Gastrocnemius medialis (tissue), 4 donors: ENCODE measurements around the gene ZNF638. TPM values are rescaled to one million over a fixed set of nuclear protein-coding genes. Genes with fewer than 3 reads are reported as not detected.

Source experiments
- ATAC-seq, 2 donors: fragments of 150-250 bp; one replicate each; pipeline ENCODE4 v1.9.1; 2016
- DNase-seq, 2 donors: peaks; one replicate each; pipeline ENCODE4 v3.0.0-alpha.2; 2019
- H3K27ac ChIP-seq, 4 donors: fragments of 200-600 bp; sonication (generic); 1 replicate in 1 of 4; 2 replicates in 3 of 4; pipeline ENCODE4 v1.5.1; 2016 to 2018; ENCODE audit warnings: mild to moderate bottlenecking in 2 of 4, moderate library complexity in 1 of 4
- H3K27me3 ChIP-seq, 3 donors: fragments of 200-600 bp; sonication (generic) in 2 of 3; 1 replicate in 1 of 3; 2 replicates in 2 of 3; pipeline versions ENCODE4 v1.5.1 to v1.6.0; 2016 to 2019; ENCODE audit warnings: mild to moderate bottlenecking in 1 of 3, moderate library complexity in 1 of 3
- H3K36me3 ChIP-seq, 2 donors: fragments of 200-600 bp; sonication (generic) in 1 of 2; one replicate each; pipeline ENCODE4 v1.5.1; 2017 to 2018
- H3K4me1 ChIP-seq, 2 donors: fragments of 200-600 bp; sonication (generic) in 1 of 2; one replicate each; pipeline ENCODE4 v1.5.1; 2016 to 2017; ENCODE audit warnings: mild to moderate bottlenecking in 2 of 2
- H3K4me3 ChIP-seq, 4 donors: fragments of 200-600 bp; sonication (generic) in 3 of 4; 1 replicate in 1 of 4; 2 replicates in 3 of 4; pipeline ENCODE4 v1.5.1; 2016 to 2019; ENCODE audit warnings: mild to moderate bottlenecking in 2 of 4
- H3K9me3 ChIP-seq, 3 donors: fragments of 200-600 bp; sonication (generic) in 2 of 3; 1 replicate in 1 of 3; 2 replicates in 2 of 3; pipeline ENCODE4 v1.5.1; 2016 to 2019
- POLR2A ChIP-seq, 2 donors: fragments of 450-650 bp; IDR thresholded peaks; one replicate each; pipeline ENCODE4 v1.6.1; 2017; ENCODE audit warnings: antibody characterized with exemption in 2 of 2, mild to moderate bottlenecking in 2 of 2, moderate library complexity in 2 of 2
- in situ Hi-C, 4 donors: fragments of 200-750 bp; cut with MboI; loops; one replicate each; pipeline versions ENCODE4 v1.15.0 to v1.8.0; 2017; ENCODE audit warnings: low sequenced_read_pairs in 4 of 4
- intact Hi-C: fragments of 100-400 bp; cut with DNase I; formaldehyde crosslinking; loops from one replicate; pipeline ENCODE4 v1.15.1; 2023; ENCODE audit warnings: low total_unique reads
- total RNA-seq, 4 donors: library from RNA; depleted of rRNA; stranded (reverse); fragments of >200 nt; gene quantifications; one replicate each; pipeline versions ENCODE4 v1.1.0 to v1.2.3, GENCODE V29; 2016
- TF ChIP-seq, protein P1 (sequence below), 5 experiments: fragments of 450-650 bp in 3 of 5; fragments of 200-600 bp in 2 of 5; sonication (generic) in 2 of 5; IDR thresholded peaks in 4 of 5; conservative IDR thresholded peaks in 1 of 5; 1 replicate in 4 of 5; 2 replicates in 1 of 5; pipeline ENCODE4 v1.5.1; 2016 to 2019; ENCODE audit warnings: antibody characterized with exemption in 5 of 5, mild to moderate bottlenecking in 3 of 5, moderate library complexity in 3 of 5

ZNF638 gene
- total RNA-seq, 4 donors from 2014 or later, result 69.7 to 152 (median 95.0) TPM

DNA sequence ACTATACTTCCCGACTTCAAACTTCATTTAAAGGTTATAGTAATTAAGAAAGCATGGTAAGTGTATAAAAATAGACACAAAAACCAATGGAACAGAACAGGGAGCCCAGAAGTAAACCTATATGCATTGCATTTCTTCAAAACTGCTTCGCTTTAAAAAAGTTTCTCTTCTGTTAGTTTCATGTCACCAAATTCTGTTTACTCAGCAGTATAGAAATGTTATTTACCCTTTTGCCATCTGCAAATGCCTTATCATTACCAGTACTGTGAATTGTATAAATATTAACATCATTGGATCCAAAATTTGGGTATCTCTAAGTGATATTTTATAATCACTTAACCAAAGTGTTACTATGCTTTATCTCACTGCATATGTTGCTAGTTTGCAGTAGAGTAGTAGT is 45.9 kb upstream of the ZNF638 start:
- H3K27me3 ChIP-seq, result no peaks in the 10 kb centered on the region
- no peak for TF ChIP-seq POLR2A (IDR thresholded peaks at IDR 0.05)
- TF ChIP-seq, protein P1, sequence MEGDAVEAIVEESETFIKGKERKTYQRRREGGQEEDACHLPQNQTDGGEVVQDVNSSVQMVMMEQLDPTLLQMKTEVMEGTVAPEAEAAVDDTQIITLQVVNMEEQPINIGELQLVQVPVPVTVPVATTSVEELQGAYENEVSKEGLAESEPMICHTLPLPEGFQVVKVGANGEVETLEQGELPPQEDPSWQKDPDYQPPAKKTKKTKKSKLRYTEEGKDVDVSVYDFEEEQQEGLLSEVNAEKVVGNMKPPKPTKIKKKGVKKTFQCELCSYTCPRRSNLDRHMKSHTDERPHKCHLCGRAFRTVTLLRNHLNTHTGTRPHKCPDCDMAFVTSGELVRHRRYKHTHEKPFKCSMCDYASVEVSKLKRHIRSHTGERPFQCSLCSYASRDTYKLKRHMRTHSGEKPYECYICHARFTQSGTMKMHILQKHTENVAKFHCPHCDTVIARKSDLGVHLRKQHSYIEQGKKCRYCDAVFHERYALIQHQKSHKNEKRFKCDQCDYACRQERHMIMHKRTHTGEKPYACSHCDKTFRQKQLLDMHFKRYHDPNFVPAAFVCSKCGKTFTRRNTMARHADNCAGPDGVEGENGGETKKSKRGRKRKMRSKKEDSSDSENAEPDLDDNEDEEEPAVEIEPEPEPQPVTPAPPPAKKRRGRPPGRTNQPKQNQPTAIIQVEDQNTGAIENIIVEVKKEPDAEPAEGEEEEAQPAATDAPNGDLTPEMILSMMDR (IDR thresholded peaks at IDR 0.05 in 4 of 5, conservative IDR thresholded peaks at IDR 0.05 in 1 of 5), result no peak
- intact Hi-C loops, result no loop called here
- H3K4me3 ChIP-seq, result no peak overlapping the region
- H3K9me3 ChIP-seq, result no peaks in the 10 kb centered on the region
- DNase-seq (no peak), ATAC-seq (no peak)
- H3K27ac ChIP-seq, result peak overlapping the region; percentile 48 to 96 (median 73)
- no peaks in the 10 kb centered on the region for H3K36me3 ChIP-seq
- H3K4me1 ChIP-seq, result peaks cover 36 to 64% of the 10 kb centered on the region in 2 donors
- in situ Hi-C loops, result no loop called here

DNA sequence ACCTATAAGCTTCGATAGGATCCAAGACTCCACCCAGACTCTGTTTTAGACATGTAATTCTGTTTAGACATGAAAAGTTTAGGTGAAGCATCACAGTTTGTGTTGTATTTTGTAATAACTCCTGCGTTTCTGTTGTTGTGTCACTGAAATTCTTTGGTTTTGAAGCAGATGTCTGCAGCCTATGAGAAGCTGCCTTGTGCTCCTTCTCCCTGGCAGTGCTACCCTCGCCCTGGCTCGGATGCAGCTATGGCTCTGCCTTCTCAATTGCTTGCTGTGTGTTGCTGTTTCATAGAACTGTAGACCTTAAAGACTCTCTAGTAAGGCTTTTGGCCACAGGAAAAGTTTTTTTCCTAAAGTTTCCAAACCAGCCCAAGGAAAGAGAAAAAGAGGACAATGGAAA is 40.2 kb upstream of the ZNF638 start:
- H3K36me3 ChIP-seq, result no peaks in the 10 kb centered on the region
- peaks cover 21 to 37% of the 10 kb centered on the region in 2 donors for H3K4me1 ChIP-seq
- in situ Hi-C loops (loop anchor here in 1 of 4 donors (10.0 kb wide), 1 partner anchor 223 kb away; no protein-coding TSS in a partner anchor), intact Hi-C loops (no loop called here)
- H3K9me3 ChIP-seq, result no peaks in the 10 kb centered on the region
- no peak for DNase-seq
- peak overlapping the region; percentile 1 to 52 (median 32) for H3K27ac ChIP-seq
- no peaks in the 10 kb centered on the region for H3K27me3 ChIP-seq
- TF ChIP-seq, protein P1 (IDR thresholded peaks at IDR 0.05 in 4 of 5, conservative IDR thresholded peaks at IDR 0.05 in 1 of 5), result no peak
- no peak for TF ChIP-seq POLR2A (IDR thresholded peaks at IDR 0.05)
- ATAC-seq, result peak; percentile 45 to 69
- no peak overlapping the region for H3K4me3 ChIP-seq

DNA sequence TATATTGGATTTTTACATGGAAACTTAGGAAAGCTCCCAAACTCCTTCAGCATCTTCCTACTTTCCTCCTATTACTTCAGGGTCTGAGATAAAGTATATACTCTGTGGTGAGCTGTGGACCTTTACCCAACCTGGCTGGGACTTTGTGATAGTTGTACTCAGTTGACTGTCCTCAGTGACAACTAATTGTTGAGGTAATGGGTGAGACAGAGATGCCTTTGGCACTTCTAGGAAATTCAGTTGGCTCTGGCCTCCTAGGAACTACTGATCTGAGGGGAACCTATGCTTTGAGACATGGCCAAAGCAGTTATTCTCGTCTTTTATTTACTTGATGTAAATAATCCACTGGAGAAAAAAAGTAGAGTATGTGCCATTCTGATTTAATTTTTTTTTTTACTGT is 39.4 kb upstream of the ZNF638 start:
- DNase-seq (no peak), ATAC-seq (no peak)
- Histone ChIP-seq H3K27me3 (no peaks in the 10 kb centered on the region), H3K4me1 (peaks cover 21 to 37% of the 10 kb centered on the region in 2 donors), H3K4me3 (no peak overlapping the region), H3K27ac (peak overlapping the region in 2 of 4 donors; percentile 50 to 52), H3K9me3 (no peaks in the 10 kb centered on the region), H3K36me3 (no peaks in the 10 kb centered on the region)
- in situ Hi-C loops, result loop anchor here in 1 of 4 donors (10.0 kb wide), 1 partner anchor 223 kb away; no protein-coding TSS in a partner anchor
- intact Hi-C loops, result no loop called here
- TF ChIP-seq, protein P1 (IDR thresholded peaks at IDR 0.05 in 4 of 5, conservative IDR thresholded peaks at IDR 0.05 in 1 of 5), result no peak
- no peak for TF ChIP-seq POLR2A (IDR thresholded peaks at IDR 0.05)

DNA sequence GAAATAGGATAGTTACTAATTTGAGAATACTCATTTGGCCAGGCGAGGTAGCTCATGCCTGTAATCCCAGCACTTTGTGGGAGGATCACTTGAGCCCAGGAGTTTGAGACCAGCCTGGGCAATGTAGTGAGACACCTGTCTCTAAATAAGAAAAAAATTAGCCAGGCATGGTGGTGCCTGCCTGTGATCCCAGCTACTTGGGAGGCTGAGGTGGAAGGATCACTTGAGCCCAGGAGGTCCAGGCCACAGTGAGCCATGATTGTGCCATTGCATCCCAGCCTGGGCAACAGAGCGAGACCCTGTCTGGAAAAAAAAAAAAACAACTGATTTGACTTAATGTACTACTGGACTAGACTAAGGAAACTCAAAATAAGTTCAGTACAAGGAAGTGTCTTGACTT is 32.7 kb upstream of the ZNF638 start:
- Histone ChIP-seq H3K4me1 (peaks cover 7 to 16% of the 10 kb centered on the region in 2 donors), H3K9me3 (no peaks in the 10 kb centered on the region), H3K36me3 (no peaks in the 10 kb centered on the region), H3K27me3 (no peaks in the 10 kb centered on the region), H3K27ac (no peak overlapping the region), H3K4me3 (no peak overlapping the region)
- DNase-seq (no peak), ATAC-seq (no peak)
- in situ Hi-C loops (loop anchor here in 1 of 4 donors (10.0 kb wide), 1 partner anchor 216 kb away; no protein-coding TSS in a partner anchor), intact Hi-C loops (loop anchor here (1.0 kb wide), 1 partner anchor 211 kb away; no protein-coding TSS in a partner anchor)
- TF ChIP-seq POLR2A (IDR thresholded peaks at IDR 0.05), result no peak
- TF ChIP-seq, protein P1 (IDR thresholded peaks at IDR 0.05 in 4 of 5, conservative IDR thresholded peaks at IDR 0.05 in 1 of 5), result no peak
